Upper lobe of left lung (tissue), 4 donors: ENCODE results near the gene RNF180.

Source experiments
- POLR2A ChIP-seq, 4 donors: fragments of 450-650 bp; IDR thresholded peaks; one replicate each; pipeline ENCODE4 v1.5.1; 2016 to 2017; ENCODE audit warnings: antibody characterized with exemption in 4 of 4, mild to moderate bottlenecking in 2 of 4
- TF ChIP-seq, protein P1 (sequence below), 6 experiments: fragments of 450-650 bp in 4 of 6; fragments of 200-600 bp in 2 of 6; sonication (generic) in 2 of 6; IDR thresholded peaks; one replicate each; pipeline ENCODE4 v1.5.1; 2016 to 2019; ENCODE audit warnings: antibody characterized with exemption in 6 of 6

DNA sequence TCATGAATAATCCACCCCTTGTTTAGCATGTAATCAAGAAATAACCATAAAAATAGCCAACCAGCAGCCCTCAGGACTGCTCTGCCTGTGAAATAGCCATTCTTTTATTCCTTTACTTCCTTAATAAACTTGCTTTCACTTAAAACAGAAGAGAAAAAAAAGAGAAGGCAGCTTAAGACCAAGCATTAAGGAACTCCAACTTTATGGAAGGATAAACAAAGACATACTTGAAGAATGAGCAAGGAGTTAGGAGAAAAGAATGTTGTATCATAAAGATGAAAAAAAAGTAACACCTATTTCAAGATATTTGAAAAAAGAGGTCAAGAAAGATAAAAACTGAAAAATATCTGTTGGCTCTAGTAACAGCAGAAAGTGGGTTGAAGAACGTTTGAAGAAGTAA lies 107.6 kb downstream of the RNF180 start:
- no peak for TF ChIP-seq POLR2A (IDR thresholded peaks at IDR 0.05)
- TF ChIP-seq, protein P1, sequence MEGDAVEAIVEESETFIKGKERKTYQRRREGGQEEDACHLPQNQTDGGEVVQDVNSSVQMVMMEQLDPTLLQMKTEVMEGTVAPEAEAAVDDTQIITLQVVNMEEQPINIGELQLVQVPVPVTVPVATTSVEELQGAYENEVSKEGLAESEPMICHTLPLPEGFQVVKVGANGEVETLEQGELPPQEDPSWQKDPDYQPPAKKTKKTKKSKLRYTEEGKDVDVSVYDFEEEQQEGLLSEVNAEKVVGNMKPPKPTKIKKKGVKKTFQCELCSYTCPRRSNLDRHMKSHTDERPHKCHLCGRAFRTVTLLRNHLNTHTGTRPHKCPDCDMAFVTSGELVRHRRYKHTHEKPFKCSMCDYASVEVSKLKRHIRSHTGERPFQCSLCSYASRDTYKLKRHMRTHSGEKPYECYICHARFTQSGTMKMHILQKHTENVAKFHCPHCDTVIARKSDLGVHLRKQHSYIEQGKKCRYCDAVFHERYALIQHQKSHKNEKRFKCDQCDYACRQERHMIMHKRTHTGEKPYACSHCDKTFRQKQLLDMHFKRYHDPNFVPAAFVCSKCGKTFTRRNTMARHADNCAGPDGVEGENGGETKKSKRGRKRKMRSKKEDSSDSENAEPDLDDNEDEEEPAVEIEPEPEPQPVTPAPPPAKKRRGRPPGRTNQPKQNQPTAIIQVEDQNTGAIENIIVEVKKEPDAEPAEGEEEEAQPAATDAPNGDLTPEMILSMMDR (IDR thresholded peaks at IDR 0.05), result no peak
